Lower lobe of right lung (tissue), 2 donors: ENCODE data around the gene NSD2. TPM values are rescaled to one million over a fixed set of nuclear protein-coding genes. Genes with fewer than 3 reads are reported as not detected.
"Not testable (repeated sequence)": the region's sequence is repeated elsewhere in the genome, so short reads cannot be mapped to it uniquely, and the experiment has no call there.

Experiments
- ATAC-seq, 2 donors: fragments of 200-7000 bp; cut with Tn5 transposase; one replicate each; pipeline ENCODE4 v1.9.1; 2020 to 2022; ENCODE audit warnings: mild to moderate bottlenecking in 2 of 2, moderate library complexity in 2 of 2
- DNase-seq: peaks from one replicate; pipeline ENCODE4 v3.0.0-alpha.2; 2020
- H3K27ac ChIP-seq: fragments of 200-600 bp; one replicate; pipeline ENCODE4 v1.8.0; 2022
- H3K27me3 ChIP-seq: fragments of 200-600 bp; one replicate; pipeline ENCODE4 v1.8.0; 2022; ENCODE audit warnings: low read depth
- H3K36me3 ChIP-seq: fragments of 200-600 bp; one replicate; pipeline ENCODE4 v1.8.0; 2022; ENCODE audit warnings: mild to moderate bottlenecking
- H3K4me1 ChIP-seq: fragments of 200-600 bp; one replicate; pipeline ENCODE4 v1.8.0; 2022
- H3K4me3 ChIP-seq: fragments of 200-600 bp; one replicate; pipeline ENCODE4 v1.8.0; 2022; ENCODE audit warnings: mild to moderate bottlenecking
- H3K9me3 ChIP-seq: fragments of 200-600 bp; one replicate; pipeline ENCODE4 v1.8.0; 2022
- CTCF ChIP-seq: fragments of 200-600 bp; IDR thresholded peaks from one replicate; pipeline ENCODE4 v1.8.0; 2022; ENCODE audit warnings: antibody characterized with exemption, mild to moderate bottlenecking
- intact Hi-C: fragments of 100-400 bp; cut with DNase I; formaldehyde crosslinking; loops from one replicate; pipeline ENCODE4 v1.11.0; 2022
- total RNA-seq: library from RNA; stranded (reverse); fragmentation: NEBNext Ultra II Directional; extraction: Animal tissue kit (Norgen Biotek cat#: 25700); gene quantifications from one replicate; pipeline ENCODE4 v1.2.1, GENCODE V29; 2021
- donor health status: DM: no; HTN: yes; CAD: no; lungs with severe emphysema.

The NSD2 gene
- total RNA-seq, 1 donor from 2014 or later: 52.9 TPM

DNA sequence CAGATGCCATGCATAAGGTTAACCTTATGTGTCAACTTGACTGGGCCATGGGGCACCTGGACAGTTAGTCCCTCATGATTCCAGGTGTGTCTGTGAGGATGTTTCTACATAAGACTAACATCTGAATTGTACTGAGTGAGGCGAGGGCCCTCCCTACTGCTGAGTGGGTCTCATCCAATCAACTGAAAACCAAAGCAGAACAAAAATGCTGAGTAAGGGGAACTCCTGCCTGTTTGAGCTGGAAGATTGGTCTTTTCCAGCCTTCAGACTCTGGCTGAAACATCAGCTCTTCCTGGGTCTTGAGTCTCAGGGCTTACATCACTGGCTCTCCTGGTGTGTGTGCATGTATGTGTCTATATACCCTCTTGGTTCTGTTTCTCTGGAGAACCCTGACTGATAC is 123.7 kb downstream of the NSD2 start:
- no peak for DNase-seq
- Histone ChIP-seq H3K9me3 (peaks cover 15% of the 10 kb centered on the region), H3K4me1 (no peaks in the 10 kb centered on the region), H3K4me3 (no peak overlapping the region), H3K36me3 (peaks cover 17% of the 10 kb centered on the region), H3K27ac (no peak overlapping the region), H3K27me3 (no peaks in the 10 kb centered on the region)
- intact Hi-C loops: no loop called here
- ATAC-seq: no peak
- TF ChIP-seq CTCF: no peak

- Histone ChIP-seq H3K36me3 (no peaks in the 10 kb centered on the region), H3K27ac (no peak overlapping the region), H3K4me1 (no peaks in the 10 kb centered on the region), H3K9me3 (peaks cover 15% of the 10 kb centered on the region), H3K4me3 (no peak overlapping the region), H3K27me3 (no peaks in the 10 kb centered on the region)
- ATAC-seq (no peak), DNase-seq (no peak)
- intact Hi-C loops: no loop called here
- TF ChIP-seq CTCF: no peak
Observed at GRCh38 chr4:1996866-1997611, 125.8 kb downstream of the NSD2 start.

- Histone ChIP-seq H3K36me3 (no peaks in the 10 kb centered on the region), H3K4me1 (no peaks in the 10 kb centered on the region), H3K4me3 (no peak overlapping the region), H3K27me3 (no peaks in the 10 kb centered on the region), H3K9me3 (peaks cover 15% of the 10 kb centered on the region), H3K27ac (no peak overlapping the region)
- TF ChIP-seq CTCF: no peak
- intact Hi-C loops: no loop called here
- DNase-seq (no peak), ATAC-seq (no peak)
Observed at GRCh38 chr4:1997712-1998111, 126.5 kb downstream of the NSD2 start.

DNA sequence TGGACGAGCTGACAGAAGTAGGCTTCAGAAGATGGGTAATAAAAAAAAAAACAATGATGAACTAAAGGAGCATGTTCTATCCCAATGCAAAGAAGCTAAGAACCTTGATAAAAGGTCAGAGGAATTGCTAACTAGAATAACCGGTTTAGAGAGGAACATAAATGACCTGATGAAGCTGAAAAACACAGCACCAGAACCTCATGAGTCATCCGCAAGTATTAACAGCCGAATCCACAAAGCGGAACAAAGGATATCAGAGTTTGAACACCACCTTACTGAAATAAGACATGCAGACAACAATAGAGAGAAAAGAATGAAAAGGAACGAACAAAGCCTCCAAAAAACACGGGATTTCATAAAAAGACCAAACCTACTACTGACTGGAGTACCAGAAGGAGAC is 127.1 kb downstream of the NSD2 start:
- H3K36me3 ChIP-seq: peaks cover 3% of the 10 kb centered on the region
- no peak overlapping the region for H3K27ac ChIP-seq
- no peaks in the 10 kb centered on the region for H3K4me1 ChIP-seq
- H3K27me3 ChIP-seq: no peaks in the 10 kb centered on the region
- DNase-seq (no peak), ATAC-seq (no peak)
- TF ChIP-seq CTCF: no peak
- H3K9me3 ChIP-seq: peaks cover 15% of the 10 kb centered on the region
- intact Hi-C loops: no loop called here
- H3K4me3 ChIP-seq: no peak overlapping the region

- DNase-seq, H3K27ac ChIP-seq, H3K4me3 ChIP-seq, ATAC-seq, intact Hi-C loops, H3K27me3 ChIP-seq, H3K4me1 ChIP-seq: not testable (repeated sequence)
- Histone ChIP-seq H3K9me3 (peaks cover 15% of the 10 kb centered on the region), H3K36me3 (peaks cover 11% of the 10 kb centered on the region)
Observed at GRCh38 chr4:1999308-1999707, 128.1 kb downstream of the NSD2 start.

DNA sequence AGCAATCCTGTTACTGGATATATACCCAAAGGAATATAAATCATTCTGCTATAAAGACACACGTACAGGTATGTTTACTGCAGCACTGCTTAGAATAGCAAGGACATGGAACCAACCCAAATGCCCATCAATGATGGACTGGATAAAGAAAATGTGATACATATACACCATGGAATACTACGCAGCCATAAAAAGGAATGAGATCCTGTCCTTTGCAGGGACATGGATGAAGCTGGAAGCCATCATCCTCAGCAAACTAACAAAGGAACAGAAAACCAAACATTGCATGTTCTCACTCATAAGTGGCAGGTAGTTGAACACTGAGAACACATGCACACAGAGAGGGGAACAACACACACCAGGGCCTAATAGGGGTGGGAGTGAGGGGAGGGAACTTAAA is 132.2 kb downstream of the NSD2 start:
- peaks cover 14% of the 10 kb centered on the region for H3K36me3 ChIP-seq
- H3K4me3 ChIP-seq, H3K27ac ChIP-seq, H3K4me1 ChIP-seq, H3K27me3 ChIP-seq, intact Hi-C loops, ATAC-seq, H3K9me3 ChIP-seq, DNase-seq: not testable (repeated sequence)
